SW 1271 (cell line): ENCODE results near the gene SKAP1.
A peak's percentile ranks its signal among the peaks of the same experiment; 100 is the strongest.

Experiments
- DNase-seq, 2 experiments: peaks; one replicate each; lab custom pipeline; 2025; lab: John Stamatoyannopoulos, UW

The SKAP1 gene

GRCh38 chr17:48144976-48145798 lies 284.8 kb downstream of the SKAP1 start:
- no peak for DNase-seq

- DNase-seq: no peak
Measured at GRCh38 chr17:48144231-48144630, 285.8 kb downstream of the SKAP1 start.

GRCh38 chr17:48143629-48144028 lies 286.4 kb downstream of the SKAP1 start:
- DNase-seq: no peak

- DNase-seq: no peak
Measured at GRCh38 chr17:48139944-48140343, 290.1 kb downstream of the SKAP1 start.

- DNase-seq: no peak
Measured at GRCh38 chr17:48137656-48138055, 292.4 kb downstream of the SKAP1 start.

- DNase-seq: peak in 1 of 2 experiments; percentile 9
Measured at GRCh38 chr17:48134912-48135480, 295.0 kb downstream of the SKAP1 start.

GRCh38 chr17:48132385-48132784 lies 297.6 kb downstream of the SKAP1 start:
- no peak for DNase-seq

GRCh38 chr17:48131216-48131824 lies 298.7 kb downstream of the SKAP1 start:
- DNase-seq: peak in 1 of 2 experiments; percentile 44

- DNase-seq: no peak
Measured at GRCh38 chr17:48129981-48130380, 300.0 kb downstream of the SKAP1 start.

GRCh38 chr17:48128400-48128799 lies 301.6 kb downstream of the SKAP1 start:
- no peak for DNase-seq

GRCh38 chr17:48127371-48128051 lies 302.5 kb downstream of the SKAP1 start:
- peak; percentile 14 to 65 for DNase-seq

- no peak for DNase-seq
Measured at GRCh38 chr17:48126532-48126850, 303.5 kb downstream of the SKAP1 start.

- no peak for DNase-seq
Measured at GRCh38 chr17:48125829-48126531, 304.0 kb downstream of the SKAP1 start.

- no peak for DNase-seq
Measured at GRCh38 chr17:48123776-48124388, 306.1 kb downstream of the SKAP1 start.

GRCh38 chr17:48123111-48123510 lies 306.9 kb downstream of the SKAP1 start:
- no peak for DNase-seq

- DNase-seq: no peak
Measured at GRCh38 chr17:48122665-48123045, 307.4 kb downstream of the SKAP1 start.

GRCh38 chr17:48121923-48122664 lies 307.9 kb downstream of the SKAP1 start:
- DNase-seq: no peak

GRCh38 chr17:48113201-48113676 lies 316.8 kb downstream of the SKAP1 start:
- DNase-seq: no peak

- DNase-seq: no peak
Measured at GRCh38 chr17:48111937-48112241, 318.1 kb downstream of the SKAP1 start.

- no peak for DNase-seq
Measured at GRCh38 chr17:48110761-48111160, 319.3 kb downstream of the SKAP1 start.
